Measurements from ENCODE around the gene ERI3. TPM values are rescaled to one million over a fixed set of nuclear protein-coding genes. Genes with fewer than 3 reads are reported as not detected.

The ERI3 gene
- total RNA-seq, 4 donors from 2014 or later = 31.9 to 58.8 (median 48.1) TPM

DNA sequence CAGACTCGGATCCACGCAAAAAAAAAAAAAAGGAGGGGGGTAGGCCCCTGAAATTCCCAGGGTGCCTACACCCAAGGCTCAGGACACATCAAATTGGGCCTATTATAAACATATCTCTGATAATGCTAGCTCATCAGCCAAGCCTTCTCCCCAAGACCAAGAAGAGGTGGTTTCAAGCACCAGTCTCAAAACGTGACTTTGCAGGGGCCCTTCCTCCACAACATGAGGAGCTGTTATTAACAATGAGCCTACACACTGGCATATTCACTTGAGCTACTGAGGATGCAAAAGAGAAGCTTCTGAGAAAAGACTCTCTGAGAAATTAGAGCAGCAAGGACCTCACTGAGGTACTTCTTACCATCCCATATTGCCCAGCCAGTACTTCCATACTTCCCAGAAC is 32.7 kb downstream of the ERI3 start:
- 50 to 100% methylated on average over 1 of the region's 3 CpGs for WGBS, 2 donors (ENCODE audit: low coverage in 1 of 2)
- Histone ChIP-seq H3K4me3 (no peak overlapping the region), H3K27ac (no peak overlapping the region), H3K9me3 (no peaks in the 10 kb centered on the region), H3K4me1 (peaks cover 0 to 14% (median 0%) of the 10 kb centered on the region in 3 donors), H3K36me3 (peaks cover 0 to 57% of the 10 kb centered on the region in 2 donors), H3K27me3 (no peaks in the 10 kb centered on the region)
- no peak for ATAC-seq
- TF ChIP-seq, protein P1, sequence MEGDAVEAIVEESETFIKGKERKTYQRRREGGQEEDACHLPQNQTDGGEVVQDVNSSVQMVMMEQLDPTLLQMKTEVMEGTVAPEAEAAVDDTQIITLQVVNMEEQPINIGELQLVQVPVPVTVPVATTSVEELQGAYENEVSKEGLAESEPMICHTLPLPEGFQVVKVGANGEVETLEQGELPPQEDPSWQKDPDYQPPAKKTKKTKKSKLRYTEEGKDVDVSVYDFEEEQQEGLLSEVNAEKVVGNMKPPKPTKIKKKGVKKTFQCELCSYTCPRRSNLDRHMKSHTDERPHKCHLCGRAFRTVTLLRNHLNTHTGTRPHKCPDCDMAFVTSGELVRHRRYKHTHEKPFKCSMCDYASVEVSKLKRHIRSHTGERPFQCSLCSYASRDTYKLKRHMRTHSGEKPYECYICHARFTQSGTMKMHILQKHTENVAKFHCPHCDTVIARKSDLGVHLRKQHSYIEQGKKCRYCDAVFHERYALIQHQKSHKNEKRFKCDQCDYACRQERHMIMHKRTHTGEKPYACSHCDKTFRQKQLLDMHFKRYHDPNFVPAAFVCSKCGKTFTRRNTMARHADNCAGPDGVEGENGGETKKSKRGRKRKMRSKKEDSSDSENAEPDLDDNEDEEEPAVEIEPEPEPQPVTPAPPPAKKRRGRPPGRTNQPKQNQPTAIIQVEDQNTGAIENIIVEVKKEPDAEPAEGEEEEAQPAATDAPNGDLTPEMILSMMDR (IDR thresholded peaks at IDR 0.05) = no peak
- TF ChIP-seq EP300 (IDR thresholded peaks at IDR 0.05) (no peak), POLR2AphosphoS5 (IDR thresholded peaks at IDR 0.05) (no peak), POLR2A (IDR thresholded peaks at IDR 0.05) (no peak)

DNA sequence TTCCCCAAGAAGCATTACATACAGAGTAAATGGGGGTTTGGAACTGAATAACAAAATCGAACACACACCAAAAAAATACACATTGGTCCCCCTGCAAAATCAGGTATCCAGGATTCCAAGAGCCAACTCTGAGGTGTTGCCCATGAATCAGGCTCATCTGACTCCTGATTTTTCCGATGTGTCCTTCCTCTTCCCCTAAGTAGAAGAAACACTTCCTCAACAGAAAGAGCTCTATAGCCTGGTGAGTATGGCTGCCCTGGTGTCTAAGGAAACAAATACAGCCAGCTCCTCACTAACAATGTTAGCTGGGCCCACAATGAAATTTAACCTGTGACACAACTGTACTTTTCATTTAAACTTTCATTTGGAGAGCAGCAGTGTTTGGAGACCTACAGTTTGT is 33.6 kb downstream of the ERI3 start:
- Histone ChIP-seq H3K4me3 (no peak overlapping the region), H3K4me1 (peaks cover 0 to 8% (median 0%) of the 10 kb centered on the region in 3 donors), H3K9me3 (no peaks in the 10 kb centered on the region), H3K36me3 (peaks cover 0 to 66% of the 10 kb centered on the region in 2 donors), H3K27ac (no peak overlapping the region), H3K27me3 (no peaks in the 10 kb centered on the region)
- ATAC-seq = no peak
- TF ChIP-seq POLR2AphosphoS5 (IDR thresholded peaks at IDR 0.05) = no peak
- no peak for TF ChIP-seq POLR2A (IDR thresholded peaks at IDR 0.05)
- TF ChIP-seq, protein P1 (IDR thresholded peaks at IDR 0.05) = no peak
- no peak for TF ChIP-seq EP300 (IDR thresholded peaks at IDR 0.05)
- WGBS, 2 donors (ENCODE audit: low coverage in 1 of 2) = 74 to 83% methylated on average over 1 to 2 of the region's 2 CpGs

DNA sequence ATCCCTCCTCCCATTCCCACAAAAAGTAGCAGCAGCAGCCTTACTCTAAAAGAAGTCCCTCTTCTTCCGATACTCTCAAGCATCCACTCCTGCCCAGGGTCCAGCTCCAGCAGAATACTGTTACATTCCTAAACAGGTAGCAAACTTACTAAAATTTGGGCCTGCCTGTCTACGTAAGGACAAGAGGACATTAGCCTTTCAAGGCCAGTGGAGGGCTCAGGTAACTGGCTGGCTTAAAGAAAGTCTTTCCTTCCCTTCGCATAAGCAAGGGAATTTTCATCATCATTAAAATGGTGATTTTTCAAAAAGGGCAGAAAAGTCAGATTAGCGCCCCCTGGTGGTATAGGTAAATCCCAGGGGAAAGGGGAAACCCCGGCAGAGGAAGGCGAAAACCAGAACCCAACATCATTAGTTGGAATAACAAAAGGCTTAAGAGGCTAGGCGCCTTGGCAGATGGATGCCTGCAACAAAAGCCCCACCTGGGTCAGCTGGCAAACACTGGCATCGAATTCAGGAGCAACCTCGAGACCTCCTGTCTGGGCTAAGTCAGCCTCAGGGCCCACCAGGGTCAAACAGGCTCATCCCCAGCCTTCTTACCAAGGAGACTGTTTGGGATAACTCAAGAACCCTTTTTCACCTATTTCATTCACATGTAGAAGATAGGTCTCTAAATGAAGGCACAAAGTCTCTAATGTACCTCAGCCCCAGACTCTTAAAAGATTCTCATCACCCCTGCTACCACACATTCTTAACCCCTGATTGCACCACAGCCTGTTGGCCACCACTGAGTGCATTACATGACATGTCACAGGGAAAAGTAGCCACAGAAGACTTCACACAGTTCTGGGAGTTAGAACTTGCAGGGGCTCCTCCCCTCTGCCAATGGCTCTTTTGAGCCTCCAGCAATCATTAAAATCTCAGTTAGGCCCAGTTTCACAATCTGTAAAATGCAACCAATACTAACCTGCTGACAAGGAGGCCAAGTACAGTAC is 36.7 kb downstream of the ERI3 start:
- H3K27me3 ChIP-seq = no peaks in the 10 kb centered on the region
- no peak overlapping the region for H3K4me3 ChIP-seq
- no peaks in the 10 kb centered on the region for H3K9me3 ChIP-seq
- 46 to 47% methylated on average over 6 to 7 of the region's 9 CpGs for WGBS, 2 donors (ENCODE audit: low coverage in 1 of 2)
- H3K4me1 ChIP-seq = peaks cover 0 to 8% (median 0%) of the 10 kb centered on the region in 3 donors
- no peak overlapping the region for H3K27ac ChIP-seq
- TF ChIP-seq, protein P1 (IDR thresholded peaks at IDR 0.05) = peak; percentile 60 to 76 (median 69)
- no peak for TF ChIP-seq POLR2AphosphoS5 (IDR thresholded peaks at IDR 0.05)
- TF ChIP-seq EP300 (IDR thresholded peaks at IDR 0.05) = no peak
- ATAC-seq = no peak
- H3K36me3 ChIP-seq = peaks cover 0 to 91% of the 10 kb centered on the region in 2 donors

DNA sequence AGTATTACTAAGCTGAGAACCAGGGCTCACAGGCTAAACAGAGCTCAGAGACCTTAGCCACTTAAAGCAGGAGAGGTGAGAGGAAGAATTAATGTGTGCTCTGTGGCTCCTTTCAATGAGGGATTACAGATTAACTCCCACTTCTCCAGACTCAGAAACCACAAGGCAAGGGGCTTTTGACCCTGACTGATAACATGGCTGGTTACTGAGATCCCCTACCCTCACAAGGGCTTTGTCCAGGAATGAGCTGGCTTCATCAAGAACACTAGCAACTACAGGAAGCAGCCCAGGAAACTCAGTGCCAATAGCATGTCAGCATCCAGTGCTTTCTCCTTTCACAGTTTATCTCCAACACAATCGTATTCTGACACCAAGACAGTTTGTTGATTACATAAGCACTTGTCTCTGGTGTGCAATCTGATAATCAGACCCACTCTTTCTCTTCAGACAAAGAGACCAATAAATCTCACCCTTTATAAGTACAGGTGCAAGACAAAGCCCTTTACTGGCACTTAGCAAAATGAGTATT is 38.8 kb downstream of the ERI3 start:
- Histone ChIP-seq H3K27ac (no peak overlapping the region), H3K36me3 (peaks cover 0 to 97% of the 10 kb centered on the region in 2 donors), H3K9me3 (no peaks in the 10 kb centered on the region), H3K27me3 (no peaks in the 10 kb centered on the region), H3K4me1 (no peaks in the 10 kb centered on the region), H3K4me3 (no peak overlapping the region)
- no peak for TF ChIP-seq POLR2AphosphoS5 (IDR thresholded peaks at IDR 0.05)
- no peak for TF ChIP-seq EP300 (IDR thresholded peaks at IDR 0.05)
- no peak for TF ChIP-seq POLR2A (IDR thresholded peaks at IDR 0.05)
- TF ChIP-seq, protein P1 (IDR thresholded peaks at IDR 0.05) = no peak
- ATAC-seq = no peak
- WGBS, 2 donors (ENCODE audit: low coverage in 1 of 2) = 10 to 27% methylated on average over 1 of the region's 1 CpG

All from gastroesophageal sphincter (tissue), 4 donors.